Parathyroid adenoma (tissue), 2 donors: Measurements from ENCODE around the gene FAM227B.
"Not testable (repeated sequence)": the region's sequence is repeated elsewhere in the genome, so short reads cannot be mapped to it uniquely, and the experiment has no call there.

Experiments used
- H2AFZ ChIP-seq: fragments of 300-600 bp; sonication (generic); one replicate; pipeline ENCODE4 v1.7.0; 2017; ENCODE audit warnings: antibody characterized with exemption, mild to moderate bottlenecking
- H3K27ac ChIP-seq: fragments of 300-600 bp; sonication (generic); one replicate; pipeline ENCODE4 v1.7.0; 2017
- H3K27me3 ChIP-seq: fragments of 300-600 bp; sonication (generic); one replicate; pipeline ENCODE4 v1.7.0; 2017; ENCODE audit warnings: low read length; ENCODE audit not compliant: control insufficient read depth, insufficient read depth
- H3K36me3 ChIP-seq: fragments of 300-600 bp; sonication (generic); one replicate; pipeline ENCODE4 v1.7.0; 2017; ENCODE audit warnings: low read length; ENCODE audit not compliant: control insufficient read depth, insufficient read depth
- H3K4me1 ChIP-seq: fragments of 300-600 bp; sonication (generic); one replicate; pipeline ENCODE4 v1.7.0; 2017; ENCODE audit warnings: control low read depth
- H3K4me2 ChIP-seq: fragments of 300-600 bp; sonication (generic); one replicate; pipeline ENCODE4 v1.7.0; 2017; ENCODE audit warnings: low read length
- H3K4me3 ChIP-seq: fragments of 300-600 bp; sonication (generic); one replicate; pipeline ENCODE4 v1.7.0; 2017; ENCODE audit warnings: low read depth, low read length
- H3K79me2 ChIP-seq: fragments of 300-600 bp; sonication (generic); one replicate; pipeline ENCODE4 v1.7.0; 2017; ENCODE audit warnings: control low read depth
- H3K9ac ChIP-seq: fragments of 300-600 bp; sonication (generic); one replicate; pipeline ENCODE4 v1.7.0; 2017; ENCODE audit warnings: mild to moderate bottlenecking
- H3K9me3 ChIP-seq: fragments of 300-600 bp; sonication (generic); one replicate; pipeline ENCODE4 v1.7.0; 2017; ENCODE audit warnings: low read length; ENCODE audit not compliant: control insufficient read depth
- CTCF ChIP-seq: fragments of 300-600 bp; sonication (generic); IDR thresholded peaks from one replicate; pipeline ENCODE4 v1.7.0; 2017; ENCODE audit warnings: antibody characterized with exemption, mild to moderate bottlenecking
- donor health status: primary hyperparathyroidism.

The FAM227B gene

GRCh38 chr15:49538520-49538919, 82.1 kb downstream of the FAM227B start:
- Histone ChIP-seq H3K9me3 (no peaks in the 10 kb centered on the region), H3K4me2 (no peak overlapping the region), H3K79me2 (no peaks in the 10 kb centered on the region), H3K4me1 (no peaks in the 10 kb centered on the region), H3K36me3 (no peaks in the 10 kb centered on the region), H3K27me3 (no peaks in the 10 kb centered on the region), H3K4me3 (no peak overlapping the region), H2AFZ (no peak overlapping the region), H3K9ac (no peak overlapping the region), H3K27ac (no peak overlapping the region)
- no peak for TF ChIP-seq CTCF

GRCh38 chr15:49530092-49530491, 90.5 kb downstream of the FAM227B start:
- H3K9ac ChIP-seq = no peak overlapping the region
- no peaks in the 10 kb centered on the region for H3K27me3 ChIP-seq
- TF ChIP-seq CTCF = no peak
- H3K27ac ChIP-seq = no peak overlapping the region
- H2AFZ ChIP-seq = no peak overlapping the region
- H3K4me2 ChIP-seq = no peak overlapping the region
- H3K79me2 ChIP-seq = no peaks in the 10 kb centered on the region
- H3K36me3 ChIP-seq = no peaks in the 10 kb centered on the region
- H3K4me1 ChIP-seq = no peaks in the 10 kb centered on the region
- no peaks in the 10 kb centered on the region for H3K9me3 ChIP-seq
- no peak overlapping the region for H3K4me3 ChIP-seq

- Histone ChIP-seq H3K9ac (no peak overlapping the region), H3K27me3 (no peaks in the 10 kb centered on the region), H3K36me3 (no peaks in the 10 kb centered on the region), H3K4me1 (no peaks in the 10 kb centered on the region), H2AFZ (no peak overlapping the region), H3K4me2 (no peak overlapping the region), H3K27ac (no peak overlapping the region), H3K9me3 (no peaks in the 10 kb centered on the region), H3K4me3 (no peak overlapping the region), H3K79me2 (no peaks in the 10 kb centered on the region)
- TF ChIP-seq CTCF = no peak
These were observed 92.3 kb downstream of the FAM227B start for GRCh38 chr15:49528289-49528688.

GRCh38 chr15:49521802-49522201, 98.8 kb downstream of the FAM227B start:
- H3K27me3 ChIP-seq = no peaks in the 10 kb centered on the region
- no peak overlapping the region for H3K27ac ChIP-seq
- H3K9ac ChIP-seq = no peak overlapping the region
- H2AFZ ChIP-seq = no peak overlapping the region
- no peaks in the 10 kb centered on the region for H3K4me1 ChIP-seq
- no peak overlapping the region for H3K4me3 ChIP-seq
- no peaks in the 10 kb centered on the region for H3K9me3 ChIP-seq
- H3K4me2 ChIP-seq = no peak overlapping the region
- no peaks in the 10 kb centered on the region for H3K36me3 ChIP-seq
- no peak for TF ChIP-seq CTCF
- no peaks in the 10 kb centered on the region for H3K79me2 ChIP-seq

- not testable (repeated sequence) for H3K4me2 ChIP-seq, H3K9ac ChIP-seq, H3K27me3 ChIP-seq, H3K36me3 ChIP-seq, H3K4me1 ChIP-seq, H3K27ac ChIP-seq, H3K79me2 ChIP-seq, H3K4me3 ChIP-seq, H3K9me3 ChIP-seq, H2AFZ ChIP-seq
These were observed 107.9 kb downstream of the FAM227B start for GRCh38 chr15:49512739-49513138.
